Hepatocyte (in vitro differentiated cells): ENCODE results near the gene ADGRV1.

Experiments
- EZH2 ChIP-seq: fragments of 200-600 bp; sonication (generic); IDR thresholded peaks from 2 replicates; pipeline ENCODE4 v1.6.1; 2016; ENCODE audit warnings: antibody characterized with exemption, mild to moderate bottlenecking, borderline replicate concordance
- EZH2phosphoT487 ChIP-seq: fragments of 200-600 bp; sonication (generic); IDR thresholded peaks from one replicate; pipeline ENCODE4 v1.6.1; 2018; ENCODE audit warnings: antibody characterized with exemption, mild to moderate bottlenecking, low read depth, moderate library complexity; ENCODE audit not compliant: unreplicated experiment, severe bottlenecking
- TF ChIP-seq, protein P1 (sequence below): fragments of 200-600 bp; sonication (generic); IDR thresholded peaks from 2 replicates; pipeline ENCODE4 v1.5.1; 2016; ENCODE audit warnings: antibody characterized with exemption, mild to moderate bottlenecking; ENCODE audit not compliant: poor library complexity

DNA sequence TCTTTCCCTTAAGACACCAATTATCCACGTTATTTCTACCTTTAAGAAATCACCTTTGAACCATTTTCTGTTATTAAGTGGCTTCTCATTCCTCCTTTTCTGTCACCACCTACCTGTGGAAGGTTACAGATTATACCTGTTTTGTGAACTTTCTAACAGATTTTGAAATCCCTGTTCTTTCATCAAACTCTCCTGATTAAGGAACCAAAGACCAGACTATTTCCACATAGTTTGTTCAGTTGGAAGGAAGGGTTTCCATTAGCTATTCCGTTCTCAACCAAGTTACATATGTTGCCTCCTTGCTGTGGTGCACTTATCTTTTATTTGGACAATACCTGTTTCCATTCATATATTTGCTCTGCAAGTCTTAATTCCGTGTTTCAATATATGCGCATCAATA, 343.6 kb downstream of the ADGRV1 start:
- TF ChIP-seq EZH2phosphoT487 (no peak), EZH2 (no peak)
- TF ChIP-seq, protein P1, sequence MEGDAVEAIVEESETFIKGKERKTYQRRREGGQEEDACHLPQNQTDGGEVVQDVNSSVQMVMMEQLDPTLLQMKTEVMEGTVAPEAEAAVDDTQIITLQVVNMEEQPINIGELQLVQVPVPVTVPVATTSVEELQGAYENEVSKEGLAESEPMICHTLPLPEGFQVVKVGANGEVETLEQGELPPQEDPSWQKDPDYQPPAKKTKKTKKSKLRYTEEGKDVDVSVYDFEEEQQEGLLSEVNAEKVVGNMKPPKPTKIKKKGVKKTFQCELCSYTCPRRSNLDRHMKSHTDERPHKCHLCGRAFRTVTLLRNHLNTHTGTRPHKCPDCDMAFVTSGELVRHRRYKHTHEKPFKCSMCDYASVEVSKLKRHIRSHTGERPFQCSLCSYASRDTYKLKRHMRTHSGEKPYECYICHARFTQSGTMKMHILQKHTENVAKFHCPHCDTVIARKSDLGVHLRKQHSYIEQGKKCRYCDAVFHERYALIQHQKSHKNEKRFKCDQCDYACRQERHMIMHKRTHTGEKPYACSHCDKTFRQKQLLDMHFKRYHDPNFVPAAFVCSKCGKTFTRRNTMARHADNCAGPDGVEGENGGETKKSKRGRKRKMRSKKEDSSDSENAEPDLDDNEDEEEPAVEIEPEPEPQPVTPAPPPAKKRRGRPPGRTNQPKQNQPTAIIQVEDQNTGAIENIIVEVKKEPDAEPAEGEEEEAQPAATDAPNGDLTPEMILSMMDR = no peak
